Activated naive CD8-positive, alpha-beta T cell (primary cell): ENCODE measurements around the gene PJA1.

Source experiments
- H3K27ac Mint-ChIP-seq: one replicate; pipeline ENCODE4 v1.8.0; 2021; ENCODE audit warnings: mixed read lengths
- H3K27me3 Mint-ChIP-seq: one replicate; pipeline ENCODE4 v1.8.0; 2021; ENCODE audit warnings: mixed read lengths
- H3K36me3 Mint-ChIP-seq: one replicate; pipeline ENCODE4 v1.8.0; 2021; ENCODE audit warnings: mixed read lengths
- H3K4me1 Mint-ChIP-seq: one replicate; pipeline ENCODE4 v1.8.0; 2021; ENCODE audit warnings: low read depth, mixed read lengths
- H3K4me3 Mint-ChIP-seq: one replicate; pipeline ENCODE4 v1.8.0; 2021; ENCODE audit warnings: mild to moderate bottlenecking, mixed read lengths
- H3K9me3 Mint-ChIP-seq: one replicate; pipeline ENCODE4 v1.8.0; 2021; ENCODE audit warnings: low read depth, mixed read lengths

The PJA1 gene, protein sequence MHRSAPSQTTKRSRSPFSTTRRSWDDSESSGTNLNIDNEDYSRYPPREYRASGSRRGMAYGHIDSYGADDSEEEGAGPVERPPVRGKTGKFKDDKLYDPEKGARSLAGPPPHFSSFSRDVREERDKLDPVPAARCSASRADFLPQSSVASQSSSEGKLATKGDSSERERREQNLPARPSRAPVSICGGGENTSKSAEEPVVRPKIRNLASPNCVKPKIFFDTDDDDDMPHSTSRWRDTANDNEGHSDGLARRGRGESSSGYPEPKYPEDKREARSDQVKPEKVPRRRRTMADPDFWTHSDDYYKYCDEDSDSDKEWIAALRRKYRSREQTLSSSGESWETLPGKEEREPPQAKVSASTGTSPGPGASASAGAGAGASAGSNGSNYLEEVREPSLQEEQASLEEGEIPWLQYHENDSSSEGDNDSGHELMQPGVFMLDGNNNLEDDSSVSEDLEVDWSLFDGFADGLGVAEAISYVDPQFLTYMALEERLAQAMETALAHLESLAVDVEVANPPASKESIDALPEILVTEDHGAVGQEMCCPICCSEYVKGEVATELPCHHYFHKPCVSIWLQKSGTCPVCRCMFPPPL

DNA sequence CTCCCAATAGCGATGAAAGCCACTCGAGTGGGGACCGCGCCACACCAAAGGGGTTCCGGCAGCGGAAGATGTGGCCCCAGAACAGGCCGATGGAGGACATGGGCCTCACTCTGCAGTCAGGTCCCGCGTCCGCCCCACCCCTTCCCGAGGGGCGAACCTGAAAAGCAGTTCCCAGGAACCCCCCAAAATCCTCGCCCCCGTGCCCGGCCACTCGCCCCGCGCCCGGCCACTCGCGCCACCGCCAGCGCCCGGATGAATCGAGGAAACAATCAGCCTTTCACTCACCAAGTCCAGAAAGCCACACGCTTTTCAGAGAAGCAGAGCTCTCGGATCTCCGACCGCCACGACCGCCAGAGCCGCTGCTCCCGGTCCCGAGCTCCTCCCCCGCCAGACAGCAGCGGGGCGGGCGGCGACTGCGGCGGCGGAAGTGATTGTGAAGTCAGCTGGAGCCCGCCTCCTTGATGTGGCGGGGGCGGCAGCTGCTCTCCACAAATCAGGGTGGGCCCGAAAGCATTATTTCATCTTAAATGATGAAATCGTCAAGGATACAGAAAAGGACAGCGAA, at the start of gene PJA1:
Gene PJA1 (minus strand): TSS at position 367 of the 565 bp plus-strand sequence. CDS start 2,380 bp downstream, outside the sequence.
- Mint-ChIP-seq H3K4me3 (peak within 1 kb of the TSS; percentile 82), H3K9me3 (no peaks in the 10 kb centered on the region), H3K27ac (peak within 1 kb of the TSS; percentile 87), H3K36me3 (no peaks in the 10 kb centered on the region), H3K27me3 (no peaks in the 10 kb centered on the region), H3K4me1 (peaks cover 31% of the 10 kb centered on the region)

DNA sequence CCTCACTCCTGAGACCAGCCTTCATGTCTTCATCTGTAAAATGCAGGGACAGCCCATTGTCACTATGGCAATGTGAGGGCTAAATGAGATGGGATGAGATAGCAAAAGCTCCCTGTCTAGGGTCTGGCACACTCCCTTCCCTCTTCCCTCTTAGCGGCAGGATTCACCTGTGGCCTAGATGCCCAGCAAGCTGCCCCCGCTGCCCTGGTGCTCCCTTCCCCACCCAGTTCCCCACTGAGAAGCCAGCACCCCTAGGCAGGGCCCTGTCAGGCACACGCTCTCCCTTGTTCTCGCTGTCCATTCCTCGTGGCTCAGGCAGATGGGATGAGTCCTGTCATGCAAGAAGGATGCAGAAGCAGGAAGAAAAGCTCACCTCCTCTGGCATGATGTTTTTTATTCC, 49.2 kb upstream of the PJA1 start:
- no peaks in the 10 kb centered on the region for H3K9me3 Mint-ChIP-seq
- H3K36me3 Mint-ChIP-seq = no peaks in the 10 kb centered on the region
- H3K27me3 Mint-ChIP-seq = no peaks in the 10 kb centered on the region
- H3K27ac Mint-ChIP-seq = no peak overlapping the region
- H3K4me3 Mint-ChIP-seq = no peak overlapping the region
- H3K4me1 Mint-ChIP-seq = no peaks in the 10 kb centered on the region

DNA sequence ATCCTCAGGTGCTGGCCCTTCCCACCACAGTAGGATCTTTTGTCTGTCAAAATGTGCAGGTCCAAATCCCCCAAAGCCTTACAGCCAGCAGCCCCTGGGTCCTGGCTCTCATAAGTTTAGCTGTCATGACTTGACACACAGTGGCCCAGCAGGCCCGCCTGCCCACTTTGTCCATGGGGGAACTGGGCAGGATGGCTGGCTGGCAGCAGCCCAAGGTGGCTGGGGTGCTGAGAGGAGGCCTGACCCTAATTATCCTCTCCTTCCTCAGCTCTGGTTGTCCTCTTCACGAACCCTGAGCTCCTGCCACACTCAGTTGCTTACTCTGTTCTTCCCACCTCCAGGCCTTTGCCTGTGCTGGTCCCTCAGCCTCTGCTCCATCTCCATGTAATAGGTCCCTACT, 46.4 kb upstream of the PJA1 start:
- H3K4me1 Mint-ChIP-seq = no peaks in the 10 kb centered on the region
- H3K27ac Mint-ChIP-seq = no peak overlapping the region
- H3K36me3 Mint-ChIP-seq = no peaks in the 10 kb centered on the region
- no peaks in the 10 kb centered on the region for H3K9me3 Mint-ChIP-seq
- H3K4me3 Mint-ChIP-seq = no peak overlapping the region
- H3K27me3 Mint-ChIP-seq = no peaks in the 10 kb centered on the region

DNA sequence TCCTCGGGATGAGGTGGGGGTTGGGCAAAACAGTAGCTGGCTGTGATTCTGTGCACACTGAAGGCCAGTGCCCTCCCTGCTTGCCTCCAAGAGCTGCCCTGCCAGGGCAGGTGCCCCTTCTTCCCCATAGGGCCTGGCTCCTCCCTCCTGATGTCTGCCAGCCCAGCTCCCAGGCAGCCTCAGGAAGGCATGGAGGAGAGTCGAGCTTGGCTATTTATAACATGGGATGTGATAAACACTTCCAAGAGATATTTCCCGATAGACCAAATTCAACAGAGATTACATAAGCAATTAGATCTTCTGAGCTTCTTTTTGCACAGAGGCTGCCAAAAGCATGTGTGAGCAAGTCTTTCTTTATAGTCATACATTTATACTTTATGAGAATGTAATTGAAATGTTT, 45.3 kb upstream of the PJA1 start:
- no peaks in the 10 kb centered on the region for H3K9me3 Mint-ChIP-seq
- no peak overlapping the region for H3K27ac Mint-ChIP-seq
- H3K36me3 Mint-ChIP-seq = no peaks in the 10 kb centered on the region
- H3K27me3 Mint-ChIP-seq = no peaks in the 10 kb centered on the region
- H3K4me1 Mint-ChIP-seq = no peaks in the 10 kb centered on the region
- H3K4me3 Mint-ChIP-seq = no peak overlapping the region

DNA sequence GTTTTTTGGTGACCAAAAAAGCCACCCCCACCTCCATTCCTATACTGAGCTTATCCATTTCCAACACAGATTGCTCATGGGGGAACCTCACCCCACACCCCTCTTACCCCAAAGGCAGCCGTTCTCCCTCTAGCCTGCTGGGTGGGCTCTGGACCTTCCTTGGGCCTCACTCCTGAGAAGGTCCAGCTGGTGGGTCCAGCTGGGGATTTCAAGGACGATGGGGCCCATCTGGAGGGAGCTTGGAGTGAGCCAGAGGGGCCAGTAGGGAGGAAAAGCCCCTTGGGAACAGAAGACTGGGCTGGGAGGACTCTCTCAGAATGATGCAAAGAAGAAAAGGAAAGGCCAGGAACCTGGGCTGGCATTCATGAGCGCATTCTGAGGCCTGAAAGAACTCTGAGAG, 42.0 kb upstream of the PJA1 start:
- H3K9me3 Mint-ChIP-seq = no peaks in the 10 kb centered on the region
- H3K4me3 Mint-ChIP-seq = no peak overlapping the region
- H3K4me1 Mint-ChIP-seq = no peaks in the 10 kb centered on the region
- no peaks in the 10 kb centered on the region for H3K36me3 Mint-ChIP-seq
- no peak overlapping the region for H3K27ac Mint-ChIP-seq
- H3K27me3 Mint-ChIP-seq = no peaks in the 10 kb centered on the region

DNA sequence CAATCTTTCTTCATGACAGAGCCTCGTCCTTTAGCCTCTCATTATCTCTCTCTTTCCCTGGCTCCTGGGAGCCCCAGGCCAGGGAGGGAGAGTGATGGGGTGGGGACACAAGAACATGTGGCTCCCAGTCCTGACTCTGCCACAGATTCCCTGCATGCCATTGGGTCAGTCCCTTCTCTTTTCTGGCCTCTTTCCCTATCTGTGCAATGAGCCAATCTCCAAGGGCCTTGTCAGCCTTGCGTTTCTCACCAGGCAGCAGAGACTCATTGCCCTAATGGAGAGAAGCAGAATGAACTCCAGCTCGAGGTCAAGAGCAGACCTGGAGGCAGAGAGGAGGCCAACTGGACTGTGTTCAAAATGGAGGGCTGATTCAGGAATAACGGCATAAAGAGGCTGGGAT, 38.4 kb upstream of the PJA1 start:
- Mint-ChIP-seq H3K4me1 (no peaks in the 10 kb centered on the region), H3K27ac (no peak overlapping the region), H3K9me3 (no peaks in the 10 kb centered on the region), H3K36me3 (no peaks in the 10 kb centered on the region), H3K27me3 (no peaks in the 10 kb centered on the region), H3K4me3 (no peak overlapping the region)

DNA sequence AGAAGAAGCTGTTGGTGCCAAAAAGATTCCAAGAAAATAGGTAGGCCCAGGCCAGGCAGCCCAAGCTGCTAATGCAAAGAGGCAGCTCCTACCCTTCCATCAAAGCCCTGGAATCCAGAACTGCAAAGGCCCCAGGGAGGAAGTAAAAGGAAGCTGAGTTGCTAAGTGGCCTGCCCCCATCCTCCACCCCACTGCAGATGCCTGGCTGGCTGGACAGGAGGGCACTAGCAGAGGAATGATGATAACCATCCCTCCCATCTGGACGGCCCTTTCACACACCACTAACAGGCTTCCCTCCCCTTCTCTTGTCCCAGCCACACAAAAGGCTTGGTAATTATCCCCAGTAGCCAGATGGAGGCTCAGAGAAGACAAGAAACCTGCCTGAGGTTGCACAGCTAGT, 32.4 kb upstream of the PJA1 start:
- Mint-ChIP-seq H3K36me3 (no peaks in the 10 kb centered on the region), H3K4me1 (no peaks in the 10 kb centered on the region), H3K27ac (no peak overlapping the region), H3K4me3 (no peak overlapping the region), H3K9me3 (no peaks in the 10 kb centered on the region), H3K27me3 (no peaks in the 10 kb centered on the region)

DNA sequence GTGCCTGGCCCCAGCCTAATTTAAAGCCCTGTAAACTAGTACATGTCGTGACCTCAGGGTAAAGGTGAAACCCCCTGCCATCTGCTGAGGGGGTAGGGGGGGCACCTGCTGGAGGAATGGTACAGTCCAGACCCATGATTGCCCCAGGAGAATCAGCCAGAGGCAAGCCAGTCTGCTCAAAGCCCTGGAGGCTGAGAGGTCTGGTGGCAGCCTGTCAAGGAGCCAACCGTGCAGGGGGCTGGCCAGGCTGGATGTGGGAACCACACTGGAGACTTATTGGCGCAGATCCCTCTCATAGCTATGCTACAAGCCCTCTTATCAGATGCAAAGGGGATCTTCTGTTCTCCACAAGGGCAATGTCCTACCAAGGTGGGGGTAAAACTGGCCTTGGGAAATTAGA, 31.4 kb upstream of the PJA1 start:
- no peak overlapping the region for H3K27ac Mint-ChIP-seq
- H3K4me1 Mint-ChIP-seq = no peaks in the 10 kb centered on the region
- no peaks in the 10 kb centered on the region for H3K36me3 Mint-ChIP-seq
- no peaks in the 10 kb centered on the region for H3K9me3 Mint-ChIP-seq
- H3K27me3 Mint-ChIP-seq = no peaks in the 10 kb centered on the region
- no peak overlapping the region for H3K4me3 Mint-ChIP-seq

DNA sequence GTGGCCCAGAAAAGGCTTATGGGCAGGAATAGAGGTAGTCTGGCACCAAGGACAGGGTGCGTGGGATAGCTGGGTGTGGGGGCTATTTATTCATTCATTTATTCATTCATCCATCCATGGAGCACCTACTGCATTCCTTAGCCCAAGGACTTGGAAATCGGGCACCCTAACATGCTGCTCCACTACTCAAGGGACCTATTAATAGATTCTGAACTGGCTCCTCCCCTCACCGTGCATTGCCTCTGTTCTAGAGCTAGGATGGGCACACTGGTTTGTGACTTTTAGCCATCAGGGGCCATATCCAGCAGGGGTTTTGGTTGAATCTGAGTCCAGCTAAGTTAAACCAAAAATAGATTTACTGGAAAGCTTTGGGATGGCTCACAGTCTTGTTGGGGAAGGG, 30.6 kb upstream of the PJA1 start:
- no peaks in the 10 kb centered on the region for H3K4me1 Mint-ChIP-seq
- H3K27me3 Mint-ChIP-seq = no peaks in the 10 kb centered on the region
- H3K36me3 Mint-ChIP-seq = no peaks in the 10 kb centered on the region
- no peak overlapping the region for H3K4me3 Mint-ChIP-seq
- H3K9me3 Mint-ChIP-seq = no peaks in the 10 kb centered on the region
- H3K27ac Mint-ChIP-seq = no peak overlapping the region

DNA sequence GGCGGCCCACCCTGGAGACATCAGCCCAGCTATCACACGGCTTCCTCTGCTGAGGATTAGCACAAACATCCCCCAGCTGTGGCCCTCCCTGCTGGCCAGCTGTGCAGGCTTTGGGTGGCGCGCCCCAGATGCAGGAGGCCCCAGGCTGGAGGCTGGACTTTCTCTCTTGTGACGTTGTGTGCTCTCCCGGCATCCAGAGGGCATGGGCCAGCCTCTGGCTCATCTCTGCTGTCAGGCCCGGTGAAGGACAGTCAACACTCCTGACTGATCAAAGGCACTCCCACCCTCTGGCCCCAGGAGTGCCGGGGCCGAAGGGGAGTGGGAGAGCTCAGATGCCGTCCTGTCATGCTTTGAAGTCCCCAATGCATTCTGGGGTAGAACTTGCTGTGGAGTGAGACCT, 29.9 kb upstream of the PJA1 start:
- H3K27me3 Mint-ChIP-seq = no peaks in the 10 kb centered on the region
- H3K4me1 Mint-ChIP-seq = no peaks in the 10 kb centered on the region
- H3K27ac Mint-ChIP-seq = no peak overlapping the region

DNA sequence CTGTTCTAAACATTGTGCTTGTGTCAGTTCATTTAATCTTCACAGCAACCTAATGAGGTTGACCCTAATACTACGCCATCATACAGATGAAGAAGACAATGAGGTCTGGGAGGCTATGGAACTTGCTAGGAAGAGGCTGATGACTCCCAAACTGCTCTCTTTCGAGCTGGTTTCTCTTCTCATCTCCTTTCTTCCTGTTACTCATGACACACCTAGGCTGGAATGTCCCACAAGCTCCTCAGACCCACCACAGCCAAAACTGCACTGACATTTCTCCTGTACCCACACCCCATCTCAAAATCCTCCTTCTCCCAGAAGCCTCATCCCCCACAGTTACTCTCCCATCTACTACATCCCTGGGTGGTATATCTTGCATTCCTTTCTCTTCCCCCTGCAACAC, 27.4 kb upstream of the PJA1 start:
- H3K4me1 Mint-ChIP-seq = no peaks in the 10 kb centered on the region
- H3K27me3 Mint-ChIP-seq = no peaks in the 10 kb centered on the region
- H3K36me3 Mint-ChIP-seq = no peaks in the 10 kb centered on the region
- no peak overlapping the region for H3K4me3 Mint-ChIP-seq
- H3K9me3 Mint-ChIP-seq = no peaks in the 10 kb centered on the region
- no peak overlapping the region for H3K27ac Mint-ChIP-seq

More for the DNA sequence above, 29.9 kb upstream of the PJA1 start:
- Mint-ChIP-seq H3K36me3 (no peaks in the 10 kb centered on the region), H3K9me3 (no peaks in the 10 kb centered on the region), H3K4me3 (no peak overlapping the region)

DNA sequence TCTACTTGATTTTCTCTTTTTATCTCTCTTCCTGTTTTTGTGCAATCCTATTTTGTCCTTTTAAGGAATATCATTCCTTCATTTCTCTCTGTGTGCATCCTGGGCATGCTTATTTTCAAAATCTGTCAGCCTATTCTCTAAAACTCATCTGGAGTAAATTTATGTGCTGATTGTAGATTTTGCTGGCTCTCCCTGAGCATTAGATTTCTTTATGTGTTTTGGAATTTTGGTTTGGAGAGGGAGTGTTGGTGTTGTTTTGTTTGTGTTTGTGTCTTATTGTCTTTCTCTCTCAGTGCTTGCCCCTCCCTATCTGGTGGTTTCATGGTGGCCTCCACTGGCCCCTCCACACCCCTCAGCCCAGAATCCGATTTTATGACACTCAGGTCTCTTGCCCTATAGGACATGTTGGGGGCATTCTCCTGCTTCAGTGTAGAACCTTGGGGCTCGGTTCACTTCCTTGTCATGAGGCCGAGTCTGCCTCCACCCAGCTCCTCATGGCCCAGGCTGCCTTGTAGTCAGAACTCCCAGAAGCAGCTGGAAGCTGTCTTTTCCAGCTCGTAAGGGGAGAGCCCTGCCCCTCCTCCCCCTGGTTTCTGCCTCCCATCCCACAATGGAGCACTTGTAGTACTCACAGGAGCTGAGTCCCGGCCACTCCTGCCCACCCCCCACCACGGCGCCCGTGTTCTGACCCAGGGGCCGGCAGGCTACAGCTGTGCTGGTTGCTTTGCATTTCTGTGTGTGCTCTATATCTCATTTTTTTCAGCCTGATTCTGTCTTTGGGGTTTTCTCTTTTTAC, 24.5 kb upstream of the PJA1 start:
- Mint-ChIP-seq H3K27me3 (no peaks in the 10 kb centered on the region), H3K27ac (no peak overlapping the region), H3K4me1 (no peaks in the 10 kb centered on the region), H3K4me3 (no peak overlapping the region), H3K36me3 (no peaks in the 10 kb centered on the region), H3K9me3 (no peaks in the 10 kb centered on the region)

DNA sequence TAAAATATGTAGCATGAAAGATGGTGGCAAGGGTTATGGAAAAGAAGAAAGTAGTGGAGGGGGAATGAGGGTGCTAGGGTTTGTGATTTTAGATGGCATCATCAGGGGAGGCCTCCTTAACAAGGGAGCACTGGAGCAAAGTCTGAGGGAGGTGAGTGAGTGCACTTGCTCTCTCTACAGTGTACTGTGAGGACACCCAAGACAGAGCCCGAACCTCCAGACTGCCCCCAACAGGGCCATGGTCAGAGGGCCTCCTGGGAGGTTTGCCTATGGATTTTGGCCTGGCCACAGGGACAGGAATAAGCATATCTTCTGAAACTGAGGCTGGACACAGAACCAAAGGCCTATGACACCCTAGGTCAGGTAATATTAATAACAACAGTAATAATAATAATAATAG, 21.4 kb upstream of the PJA1 start:
- H3K4me3 Mint-ChIP-seq = no peak overlapping the region
- no peaks in the 10 kb centered on the region for H3K4me1 Mint-ChIP-seq
- no peaks in the 10 kb centered on the region for H3K27me3 Mint-ChIP-seq
- H3K9me3 Mint-ChIP-seq = no peaks in the 10 kb centered on the region
- no peak overlapping the region for H3K27ac Mint-ChIP-seq
- no peaks in the 10 kb centered on the region for H3K36me3 Mint-ChIP-seq

DNA sequence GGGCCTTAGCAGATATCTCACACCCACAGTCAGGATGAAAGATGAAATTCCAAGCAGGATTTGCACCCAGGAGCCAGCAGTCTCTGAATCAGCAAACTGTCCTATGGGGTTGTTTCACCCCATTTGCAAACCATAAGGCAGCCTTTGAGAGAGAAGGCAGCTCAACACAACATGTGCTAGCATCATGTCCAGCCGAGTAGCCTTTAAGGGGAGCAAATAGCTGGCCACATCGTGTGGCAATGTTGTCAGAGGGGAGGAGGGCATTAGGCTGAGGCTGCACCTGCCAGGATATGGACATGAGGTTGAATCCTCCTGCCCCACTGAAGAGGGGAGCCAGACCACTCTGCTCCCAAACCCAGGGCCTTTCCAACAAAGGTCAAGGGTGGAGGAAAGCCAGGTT, 20.6 kb upstream of the PJA1 start:
- Mint-ChIP-seq H3K27ac (no peak overlapping the region), H3K4me3 (no peak overlapping the region), H3K36me3 (no peaks in the 10 kb centered on the region), H3K4me1 (no peaks in the 10 kb centered on the region), H3K9me3 (no peaks in the 10 kb centered on the region), H3K27me3 (peaks cover under 1% of the 10 kb centered on the region)

DNA sequence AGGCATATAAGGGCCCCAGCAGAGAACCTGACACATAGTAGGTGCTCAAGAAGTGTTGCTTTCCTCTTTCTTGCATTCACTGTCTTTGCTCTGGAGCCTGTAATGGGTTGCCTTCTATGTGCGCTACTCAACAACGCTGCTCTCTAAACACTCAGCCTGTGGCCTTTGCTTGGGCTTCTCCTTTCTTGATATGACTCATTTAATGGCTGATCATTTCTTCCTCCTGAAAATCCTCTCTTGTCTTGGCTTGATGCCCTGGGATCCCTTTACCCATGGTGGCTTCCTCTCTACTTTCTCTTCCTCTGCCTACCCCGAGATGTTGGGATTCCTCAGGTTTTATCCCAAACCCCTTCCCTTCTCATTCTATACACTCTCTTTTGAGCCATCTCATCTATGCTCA, 19.9 kb upstream of the PJA1 start:
- Mint-ChIP-seq H3K4me1 (no peaks in the 10 kb centered on the region), H3K9me3 (no peaks in the 10 kb centered on the region), H3K36me3 (no peaks in the 10 kb centered on the region), H3K4me3 (no peak overlapping the region), H3K27ac (no peak overlapping the region), H3K27me3 (peaks cover 2% of the 10 kb centered on the region)
